Endothelial cell (in vitro differentiated cells): ENCODE data around the gene DUSP9. TPM values are rescaled to one million over a fixed set of nuclear protein-coding genes. Genes with fewer than 3 reads are reported as not detected.

Experiments used
- DNase-seq: peaks from one replicate; pipeline ENCODE4 v3.0.0; 2021; ENCODE audit warnings: low spot score
- H3K27ac Mint-ChIP-seq: one replicate; pipeline ENCODE4 v1.8.0; 2021; ENCODE audit warnings: mixed read lengths, inconsistent platforms; ENCODE audit not compliant: unreplicated experiment
- H3K27me3 Mint-ChIP-seq: one replicate; pipeline ENCODE4 v1.8.0; 2021; ENCODE audit warnings: mild to moderate bottlenecking, moderate library complexity, mixed read lengths, inconsistent platforms; ENCODE audit not compliant: unreplicated experiment
- H3K36me3 Mint-ChIP-seq: one replicate; pipeline ENCODE4 v1.8.0; 2021; ENCODE audit warnings: mild to moderate bottlenecking, low read depth, mixed read lengths, inconsistent platforms; ENCODE audit not compliant: unreplicated experiment
- H3K4me1 Mint-ChIP-seq: one replicate; pipeline ENCODE4 v1.8.0; 2021; ENCODE audit warnings: mild to moderate bottlenecking, mixed read lengths, inconsistent platforms; ENCODE audit not compliant: unreplicated experiment
- H3K4me3 Mint-ChIP-seq: one replicate; pipeline ENCODE4 v1.8.0; 2021; ENCODE audit warnings: mild to moderate bottlenecking, mixed read lengths, inconsistent platforms; ENCODE audit not compliant: unreplicated experiment
- H3K9me3 Mint-ChIP-seq: one replicate; pipeline ENCODE4 v1.8.0; 2021; ENCODE audit warnings: mixed read lengths, inconsistent platforms; ENCODE audit not compliant: unreplicated experiment
- total RNA-seq: library from RNA; stranded (reverse); fragmentation: NEBNext Ultra II Directional; extraction: Animal tissue kit (Norgen Biotek cat#: 25700); gene quantifications from one replicate; pipeline ENCODE4 v1.2.1, GENCODE V29; 2021; ENCODE audit not compliant: unreplicated experiment
- TF ChIP-seq, protein P1 (sequence below): fragments of 200-600 bp; sonication (generic); IDR thresholded peaks from one replicate; pipeline ENCODE4 v1.5.0; 2021; ENCODE audit warnings: antibody characterized with exemption; ENCODE audit not compliant: unreplicated experiment

The DUSP9 gene
- total RNA-seq, 1 donor from 2014 or later = not detected

DNA sequence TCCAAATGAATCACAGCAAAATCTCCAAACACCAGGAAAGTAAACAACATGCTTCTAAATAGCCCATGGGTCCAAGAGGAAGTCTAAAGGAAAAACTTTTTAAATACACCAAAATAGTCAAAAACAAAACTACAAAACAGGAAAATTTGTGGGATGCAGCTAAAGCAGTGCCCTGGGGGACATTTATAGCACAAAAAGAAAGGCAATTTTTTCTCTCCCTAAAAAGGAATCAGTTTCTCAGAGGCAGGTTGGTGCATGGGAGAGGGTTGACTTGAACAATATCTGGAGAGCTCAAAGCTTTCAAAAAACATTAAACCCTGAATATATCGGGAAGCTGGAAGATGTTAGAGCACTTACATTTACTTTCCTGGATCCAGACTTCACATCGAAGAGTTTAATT is 15.7 kb upstream of the DUSP9 start:
- Mint-ChIP-seq H3K9me3 (no peaks in the 10 kb centered on the region), H3K4me1 (no peaks in the 10 kb centered on the region), H3K36me3 (peaks cover 4% of the 10 kb centered on the region), H3K27me3 (peaks cover 1% of the 10 kb centered on the region), H3K4me3 (no peak overlapping the region), H3K27ac (peak overlapping the region; percentile 50)
- TF ChIP-seq, protein P1, sequence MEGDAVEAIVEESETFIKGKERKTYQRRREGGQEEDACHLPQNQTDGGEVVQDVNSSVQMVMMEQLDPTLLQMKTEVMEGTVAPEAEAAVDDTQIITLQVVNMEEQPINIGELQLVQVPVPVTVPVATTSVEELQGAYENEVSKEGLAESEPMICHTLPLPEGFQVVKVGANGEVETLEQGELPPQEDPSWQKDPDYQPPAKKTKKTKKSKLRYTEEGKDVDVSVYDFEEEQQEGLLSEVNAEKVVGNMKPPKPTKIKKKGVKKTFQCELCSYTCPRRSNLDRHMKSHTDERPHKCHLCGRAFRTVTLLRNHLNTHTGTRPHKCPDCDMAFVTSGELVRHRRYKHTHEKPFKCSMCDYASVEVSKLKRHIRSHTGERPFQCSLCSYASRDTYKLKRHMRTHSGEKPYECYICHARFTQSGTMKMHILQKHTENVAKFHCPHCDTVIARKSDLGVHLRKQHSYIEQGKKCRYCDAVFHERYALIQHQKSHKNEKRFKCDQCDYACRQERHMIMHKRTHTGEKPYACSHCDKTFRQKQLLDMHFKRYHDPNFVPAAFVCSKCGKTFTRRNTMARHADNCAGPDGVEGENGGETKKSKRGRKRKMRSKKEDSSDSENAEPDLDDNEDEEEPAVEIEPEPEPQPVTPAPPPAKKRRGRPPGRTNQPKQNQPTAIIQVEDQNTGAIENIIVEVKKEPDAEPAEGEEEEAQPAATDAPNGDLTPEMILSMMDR = no peak
- no peak for DNase-seq

DNA sequence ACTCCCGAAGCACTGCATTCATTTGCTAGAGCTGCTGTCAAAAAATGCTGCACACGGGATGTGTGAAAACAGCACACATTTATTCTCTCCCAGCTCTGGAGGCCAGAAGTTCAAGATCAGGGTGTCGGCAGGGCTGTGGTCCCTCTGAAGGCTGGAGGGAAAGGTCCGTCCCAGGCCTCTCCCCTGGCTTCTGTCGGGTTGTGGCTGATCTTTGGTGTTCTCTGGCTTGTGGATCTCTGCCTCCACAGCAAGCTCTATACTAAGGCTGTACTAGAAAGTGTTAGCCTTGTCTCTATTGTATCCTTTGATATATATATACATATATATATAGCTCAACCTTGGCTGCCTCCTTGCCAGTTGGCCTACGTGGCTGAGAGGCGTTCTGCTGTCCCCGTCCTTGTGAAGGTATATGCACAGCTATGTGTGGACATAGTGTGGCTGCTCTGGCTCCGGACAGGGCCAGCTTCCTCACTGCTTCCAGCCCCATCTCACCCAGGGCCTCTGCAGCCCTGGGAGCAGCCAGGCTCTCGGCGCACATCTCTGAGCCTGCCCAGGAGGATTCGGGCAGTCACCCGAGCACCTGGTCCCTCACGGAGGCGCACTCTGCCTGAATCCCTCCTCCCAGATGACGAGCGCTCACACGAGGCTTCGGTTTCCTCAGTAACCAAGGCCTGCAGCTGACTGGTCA is 15.0 kb upstream of the DUSP9 start:
- TF ChIP-seq, protein P1 = no peak
- H3K27ac Mint-ChIP-seq = no peak overlapping the region
- no peaks in the 10 kb centered on the region for H3K9me3 Mint-ChIP-seq
- peaks cover 4% of the 10 kb centered on the region for H3K36me3 Mint-ChIP-seq
- no peaks in the 10 kb centered on the region for H3K4me1 Mint-ChIP-seq
- H3K27me3 Mint-ChIP-seq = peaks cover 1% of the 10 kb centered on the region
- DNase-seq = no peak
- no peak overlapping the region for H3K4me3 Mint-ChIP-seq

DNA sequence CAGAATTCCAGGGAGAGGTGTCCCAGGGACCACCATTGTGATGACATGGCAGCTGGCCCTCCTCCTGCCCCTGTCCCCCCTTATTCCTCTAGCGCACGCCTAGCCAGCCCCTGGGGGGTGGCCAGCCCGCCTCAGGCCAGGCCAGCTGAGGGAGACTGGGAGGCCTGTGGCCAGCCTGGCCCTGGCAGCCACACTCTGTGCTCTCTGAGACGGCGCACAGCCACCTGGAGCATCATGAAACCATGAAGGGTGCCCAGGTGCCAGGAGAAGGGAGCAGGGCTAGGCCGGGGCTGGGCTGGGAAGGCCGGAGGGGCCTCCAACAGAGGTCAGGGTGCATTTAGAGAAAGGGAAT is 14.4 kb upstream of the DUSP9 start:
- no peaks in the 10 kb centered on the region for H3K4me1 Mint-ChIP-seq
- no peak for DNase-seq
- TF ChIP-seq, protein P1 = no peak

DNA sequence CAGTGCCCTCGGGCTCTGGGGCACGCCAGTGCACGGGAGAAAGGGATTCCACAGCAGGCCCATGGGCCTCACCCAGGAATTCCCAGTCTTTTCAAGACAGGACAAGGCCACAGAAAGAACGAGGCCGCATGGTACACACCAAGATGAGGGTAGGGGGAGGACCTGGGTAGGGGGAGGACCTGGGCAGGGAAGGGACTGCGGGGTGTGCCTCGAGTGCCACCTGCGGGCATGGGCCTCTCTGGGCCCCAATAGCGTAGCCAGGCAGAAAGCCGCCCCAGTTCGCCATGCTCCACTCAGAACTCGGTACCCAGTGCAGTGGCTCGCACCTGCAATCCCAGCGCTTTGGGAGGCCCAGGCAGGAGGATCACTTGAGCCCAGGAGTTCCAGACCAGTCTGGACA is 14.0 kb upstream of the DUSP9 start:
- Mint-ChIP-seq H3K36me3 (peaks cover 4% of the 10 kb centered on the region), H3K9me3 (no peaks in the 10 kb centered on the region), H3K4me1 (no peaks in the 10 kb centered on the region), H3K27ac (no peak overlapping the region), H3K27me3 (peaks cover 1% of the 10 kb centered on the region), H3K4me3 (no peak overlapping the region)
- TF ChIP-seq, protein P1 = no peak
- no peak for DNase-seq

More for the DNA sequence above, 14.4 kb upstream of the DUSP9 start:
- Mint-ChIP-seq H3K36me3 (peaks cover 4% of the 10 kb centered on the region), H3K4me3 (no peak overlapping the region), H3K9me3 (no peaks in the 10 kb centered on the region), H3K27me3 (peaks cover 1% of the 10 kb centered on the region), H3K27ac (no peak overlapping the region)

DNA sequence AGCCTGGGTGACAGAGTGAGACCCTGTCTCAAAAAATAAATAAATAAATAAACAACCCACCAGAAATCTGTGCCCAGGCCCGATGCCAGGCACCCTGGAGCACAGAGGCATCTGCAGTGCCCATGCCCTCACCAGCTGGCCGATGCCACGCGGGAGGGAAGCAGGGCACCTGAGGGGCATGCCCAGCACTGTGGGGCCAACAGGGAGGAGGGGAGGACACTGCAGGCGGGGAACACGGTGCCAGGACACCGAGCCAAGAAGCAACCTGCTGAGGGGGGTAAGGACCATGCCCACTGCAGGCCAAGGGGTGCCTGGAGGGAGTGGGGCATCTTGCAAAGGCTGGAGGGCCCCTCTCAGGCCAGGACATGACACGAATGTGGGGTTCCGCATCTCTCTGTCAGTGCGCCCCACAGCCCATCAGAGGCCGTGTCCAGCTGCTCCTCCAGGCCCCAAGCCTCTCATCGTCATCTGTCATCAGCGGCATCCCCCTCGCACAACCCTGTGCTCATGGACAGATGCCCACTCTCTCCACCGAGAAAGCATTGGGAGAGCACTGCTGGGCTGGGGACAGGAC is 13.3 kb upstream of the DUSP9 start:
- DNase-seq = no peak
- Mint-ChIP-seq H3K4me1 (no peaks in the 10 kb centered on the region), H3K27me3 (peaks cover 1% of the 10 kb centered on the region), H3K9me3 (no peaks in the 10 kb centered on the region), H3K4me3 (no peak overlapping the region), H3K36me3 (peaks cover 4% of the 10 kb centered on the region), H3K27ac (no peak overlapping the region)
- TF ChIP-seq, protein P1 = no peak
